OCI-LY7 (cell line): ENCODE results near the gene GMEB1. TPM values are rescaled to one million over a fixed set of nuclear protein-coding genes. Genes with fewer than 3 reads are reported as not detected.
A peak's percentile ranks its signal among the peaks of the same experiment; 100 is the strongest.

Source experiments
- Bru-seq: library from RNA; stranded (reverse); fragments of 400-500 nt; gene quantifications from one replicate; lab custom pipeline; 2021; lab: Mats Ljungman, UMichigan
- BruChase-seq, 2 experiments: library from RNA; stranded (reverse); fragments of 400-500 nt; gene quantifications; one replicate each; lab custom pipeline; 2021; lab: Mats Ljungman, UMichigan
- BruUV-seq: library from RNA; stranded (reverse); fragments of 400-500 nt; replicated peaks from 2 replicates; lab custom pipeline; 2021; lab: Mats Ljungman, UMichigan
- CTCF ChIA-PET: fragments of 300-600 bp; sonication (Branson Sonifier 250); formaldehyde crosslinking; loops from one replicate; lab custom pipeline; 2022; ENCODE audit warnings: antibody characterized with exemption; ENCODE audit not compliant: unreplicated experiment; lab: Charles Lee
- POLR2A ChIA-PET: fragments of 300-600 bp; sonication (Branson Sonifier 250); formaldehyde crosslinking; loops from one replicate; lab custom pipeline; 2022; ENCODE audit warnings: antibody characterized with exemption; lab: Charles Lee
- DNase-seq: peaks from one replicate; pipeline ENCODE4 v3.0.0-alpha.2; 2015; ENCODE audit warnings: low spot score
- H2AFZ ChIP-seq: fragments of 200-600 bp; sonication (generic), shearing (Covaris generic); 2 replicates; pipeline ENCODE4 v1.6.1; 2014; ENCODE audit warnings: mild to moderate bottlenecking, antibody characterized with exemption, low read length, moderate library complexity
- H3K27ac ChIP-seq: fragments of 200-600 bp; sonication (generic); 2 replicates; pipeline ENCODE4 v1.5.1; 2014; ENCODE audit warnings: mixed run types, low read depth, mild to moderate bottlenecking, moderate library complexity, low read length, inconsistent platforms; ENCODE audit not compliant: poor library complexity, severe bottlenecking
- H3K36me3 ChIP-seq: fragments of 200-600 bp; sonication (generic); 2 replicates; pipeline ENCODE4 v1.6.1; 2014; ENCODE audit warnings: mild to moderate bottlenecking, antibody characterized with exemption, low read length, moderate library complexity, mixed read lengths; ENCODE audit not compliant: insufficient read depth
- H3K4me1 ChIP-seq: fragments of 200-600 bp; sonication (generic); 2 replicates; pipeline ENCODE4 v1.5.1; 2014; ENCODE audit warnings: mild to moderate bottlenecking, low read length; ENCODE audit not compliant: insufficient read depth, poor library complexity, severe bottlenecking
- H3K4me2 ChIP-seq: fragments of 200-600 bp; sonication (generic); 2 replicates; pipeline ENCODE4 v1.6.1; 2014; ENCODE audit warnings: mild to moderate bottlenecking, low read length
- H3K4me3 ChIP-seq: fragments of 200-600 bp; sonication (generic); 2 replicates; pipeline ENCODE4 v1.5.1; 2014; ENCODE audit warnings: mild to moderate bottlenecking, low read depth, low read length; ENCODE audit not compliant: poor library complexity, severe bottlenecking
- H3K79me2 ChIP-seq: fragments of 200-600 bp; sonication (generic); 2 replicates; pipeline ENCODE4 v1.6.1; 2016; ENCODE audit warnings: low read depth, mild to moderate bottlenecking, low read length, moderate library complexity, mixed read lengths; ENCODE audit not compliant: insufficient read depth
- H3K9me2 ChIP-seq: fragments of 200-600 bp; sonication (generic); 2 replicates; pipeline ENCODE4 v1.6.1; 2016; ENCODE audit warnings: mild to moderate bottlenecking, low read length, mixed read lengths; ENCODE audit not compliant: insufficient read depth
- H3K9me3 ChIP-seq: fragments of 200-600 bp; sonication (generic); 2 replicates; pipeline ENCODE4 v1.6.1; 2014; ENCODE audit warnings: mild to moderate bottlenecking, mixed run types, low read length, mixed read lengths
- H4K20me1 ChIP-seq: fragments of 200-600 bp; sonication (generic); 2 replicates; pipeline ENCODE4 v1.6.1; 2014; ENCODE audit warnings: mild to moderate bottlenecking, antibody characterized with exemption, low read length, moderate library complexity, mixed read lengths; ENCODE audit not compliant: insufficient read depth
- EZH2phosphoT487 ChIP-seq: fragments of 200-600 bp; sonication (generic); IDR thresholded peaks from 2 replicates; pipeline ENCODE4 v1.6.1; 2018; ENCODE audit warnings: low read depth, borderline replicate concordance, mild to moderate bottlenecking, mixed run types, antibody characterized with exemption, low read length, moderate library complexity, mixed read lengths
- intact Hi-C: fragments of 100-400 bp; cut with micrococcal nuclease; formaldehyde crosslinking; loops from one replicate; pipeline ENCODE4 v1.10.0; 2022; ENCODE audit not compliant: unreplicated experiment
- long read RNA-seq: library from polyadenylated mRNA; stranded (forward); transcript quantifications from one replicate; pipeline ENCODE4 v2.0.0, GENCODE V29; 2022
- total RNA-seq, 2 experiments: library from RNA; depleted of rRNA in 1 of 2; stranded (reverse); fragments of >200 nt in 1 of 2; shearing (Covaris generic) in 1 of 2; gene quantifications; 2 replicates each; pipeline ENCODE4 v1.2.3, GENCODE V29; 2014 to 2022
- TF ChIP-seq, protein P1 (sequence below): fragments of 200-600 bp; sonication (generic); conservative IDR thresholded peaks from 2 replicates; pipeline ENCODE4 v1.5.1; 2014; ENCODE audit warnings: mild to moderate bottlenecking, antibody characterized with exemption, low read length, moderate library complexity, mixed read lengths

Gene GMEB1, protein sequence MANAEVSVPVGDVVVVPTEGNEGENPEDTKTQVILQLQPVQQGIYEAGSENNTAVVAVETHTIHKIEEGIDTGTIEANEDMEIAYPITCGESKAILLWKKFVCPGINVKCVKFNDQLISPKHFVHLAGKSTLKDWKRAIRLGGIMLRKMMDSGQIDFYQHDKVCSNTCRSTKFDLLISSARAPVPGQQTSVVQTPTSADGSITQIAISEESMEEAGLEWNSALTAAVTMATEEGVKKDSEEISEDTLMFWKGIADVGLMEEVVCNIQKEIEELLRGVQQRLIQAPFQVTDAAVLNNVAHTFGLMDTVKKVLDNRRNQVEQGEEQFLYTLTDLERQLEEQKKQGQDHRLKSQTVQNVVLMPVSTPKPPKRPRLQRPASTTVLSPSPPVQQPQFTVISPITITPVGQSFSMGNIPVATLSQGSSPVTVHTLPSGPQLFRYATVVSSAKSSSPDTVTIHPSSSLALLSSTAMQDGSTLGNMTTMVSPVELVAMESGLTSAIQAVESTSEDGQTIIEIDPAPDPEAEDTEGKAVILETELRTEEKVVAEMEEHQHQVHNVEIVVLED
- 12.5 and 13.0 TPM in 2 replicates for total RNA-seq (2014; rRNA removed; shearing (Covaris generic))
- total RNA-seq (2022), result 22.5 and 25.9 TPM in 2 replicates
- percentile 64 among the genes with signal in this experiment for Bru-seq, nascent RNA
- percentile 68 among the genes with signal in this experiment for BruChase-seq, experiment 1, labeled RNA remaining after a 6-hour chase
- BruChase-seq, experiment 2, labeled RNA remaining after a 2-hour chase, result percentile 77 among the genes with signal in this experiment
- long read RNA-seq, partial matches to known transcripts, result 3 of 11 reads
- long read RNA-seq, other reads (novel, unspliced or antisense), result 4 of 11 reads

DNA sequence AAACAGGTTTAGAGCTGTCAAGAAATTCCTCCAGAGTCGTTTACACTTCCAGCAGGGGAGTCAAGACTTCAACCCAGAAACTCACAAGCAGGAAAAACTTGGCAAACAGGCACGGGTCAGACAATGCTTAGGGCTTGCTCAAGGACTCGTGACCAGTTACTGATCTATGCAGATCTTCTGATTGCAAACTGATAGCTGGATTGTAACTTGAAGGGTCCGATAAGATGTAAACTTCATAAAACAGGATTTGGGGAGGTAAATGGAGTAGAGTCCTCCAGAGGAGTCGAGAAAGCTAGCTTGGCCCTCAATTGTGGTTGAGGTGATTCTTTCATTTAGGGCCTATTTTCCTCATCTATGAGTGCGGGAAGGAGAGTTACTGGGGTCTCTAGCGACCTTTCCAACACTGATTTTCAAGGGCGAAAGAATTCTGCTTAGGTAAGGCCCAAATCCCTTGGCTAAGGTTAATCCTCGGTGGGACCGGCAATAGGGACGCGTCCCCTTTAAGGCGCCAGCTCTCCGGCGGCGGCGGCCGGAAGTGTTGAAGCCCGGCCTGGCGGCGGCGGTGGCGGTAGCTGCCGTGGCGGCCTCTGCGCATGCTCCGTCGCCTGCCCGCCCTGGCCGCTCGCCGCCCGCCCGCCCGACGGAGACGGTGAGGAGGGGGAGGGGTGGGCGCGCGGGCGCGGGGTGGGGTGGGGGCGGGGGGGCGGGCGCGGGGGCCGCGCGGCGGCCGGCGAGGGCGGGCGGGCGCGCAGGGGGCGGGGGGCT lies at the start of gene GMEB1:
TSS of gene GMEB1 (plus strand) at position 594 of the 765 bp plus-strand sequence. CDS start 14,829 bp downstream, outside the sequence.
- BruUV-seq, result TSS peak; percentile 74
- intact Hi-C loops, result loop anchor here (1.0 kb wide), 1 partner anchor 20 kb away; the partner anchor contains the start of gene RNU11
- TF ChIP-seq, protein P1, sequence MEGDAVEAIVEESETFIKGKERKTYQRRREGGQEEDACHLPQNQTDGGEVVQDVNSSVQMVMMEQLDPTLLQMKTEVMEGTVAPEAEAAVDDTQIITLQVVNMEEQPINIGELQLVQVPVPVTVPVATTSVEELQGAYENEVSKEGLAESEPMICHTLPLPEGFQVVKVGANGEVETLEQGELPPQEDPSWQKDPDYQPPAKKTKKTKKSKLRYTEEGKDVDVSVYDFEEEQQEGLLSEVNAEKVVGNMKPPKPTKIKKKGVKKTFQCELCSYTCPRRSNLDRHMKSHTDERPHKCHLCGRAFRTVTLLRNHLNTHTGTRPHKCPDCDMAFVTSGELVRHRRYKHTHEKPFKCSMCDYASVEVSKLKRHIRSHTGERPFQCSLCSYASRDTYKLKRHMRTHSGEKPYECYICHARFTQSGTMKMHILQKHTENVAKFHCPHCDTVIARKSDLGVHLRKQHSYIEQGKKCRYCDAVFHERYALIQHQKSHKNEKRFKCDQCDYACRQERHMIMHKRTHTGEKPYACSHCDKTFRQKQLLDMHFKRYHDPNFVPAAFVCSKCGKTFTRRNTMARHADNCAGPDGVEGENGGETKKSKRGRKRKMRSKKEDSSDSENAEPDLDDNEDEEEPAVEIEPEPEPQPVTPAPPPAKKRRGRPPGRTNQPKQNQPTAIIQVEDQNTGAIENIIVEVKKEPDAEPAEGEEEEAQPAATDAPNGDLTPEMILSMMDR, result no peak
- TF ChIP-seq EZH2phosphoT487, result no peak

DNA sequence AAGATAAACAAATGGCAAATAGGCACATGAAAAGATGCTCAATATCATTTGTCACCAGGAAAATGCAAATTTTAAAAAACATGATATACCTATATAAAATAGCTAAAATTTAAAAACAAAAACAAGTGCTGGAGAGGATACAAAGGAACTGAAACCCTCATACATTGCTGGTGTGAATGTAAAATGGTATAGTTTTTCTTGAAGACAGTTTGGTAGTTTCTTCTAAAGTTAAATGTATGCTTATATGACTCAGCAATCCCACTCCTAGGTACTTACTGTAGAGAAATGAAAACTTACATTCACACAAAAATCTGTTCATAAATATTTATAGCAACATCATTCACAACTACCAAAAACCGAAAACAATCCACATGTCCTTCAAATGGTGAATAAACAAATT lies 36.9 kb upstream of the GMEB1 start:
- ChIA-PET CTCF (no interaction called here), POLR2A (interaction anchor here (1.0 kb wide), 1 partner anchor 12 kb away, joined by 6 read pairs; the partner anchor contains the start of gene TAF12)
- Histone ChIP-seq H3K79me2 (no peaks in the 10 kb centered on the region), H3K36me3 (0 out of 2 replicates have a peak, but pooled peaks cover 3% of the 10 kb centered on the region), H3K9me2 (no peaks in the 10 kb centered on the region), H3K4me3 (no peak overlapping the region), H3K27ac (no peak overlapping the region), H3K4me1 (no peaks in the 10 kb centered on the region), H3K9me3 (no peaks in the 10 kb centered on the region), H4K20me1 (no peaks in the 10 kb centered on the region), H3K4me2 (no peak overlapping the region), H2AFZ (no peak overlapping the region)
- TF ChIP-seq, protein P1, result no peak
- no peak for TF ChIP-seq EZH2phosphoT487
- no TSS peak for BruUV-seq
- no peak for DNase-seq
- intact Hi-C loops, result no loop called here

More for the DNA sequence above, at the start of gene GMEB1:
- Histone ChIP-seq H3K36me3 (no peaks in the 10 kb centered on the region), H2AFZ (peak within 1 kb of the TSS; percentile 94), H3K4me1 (peaks cover 13% of the 10 kb centered on the region), H4K20me1 (no peaks in the 10 kb centered on the region), H3K4me2 (peak within 1 kb of the TSS; percentile 95), H3K27ac (peak within 1 kb of the TSS; percentile 93), H3K4me3 (peak within 1 kb of the TSS; percentile 87), H3K9me3 (no peaks in the 10 kb centered on the region), H3K79me2 (peaks cover 31% of the 10 kb centered on the region), H3K9me2 (no peaks in the 10 kb centered on the region)
- ChIA-PET CTCF (no interaction called here), POLR2A (interaction anchor here (0.5 to 2.4 kb wide), 11 partner anchors 13 to 1959 kb away, joined by 3 to 30 read pairs (median 3); partner anchors contain the start of genes MED18, TAF12 and YTHDF2)
- DNase-seq, result peak; percentile 93
